D721Med (cell line): Measurements from ENCODE around the gene WFIKKN1.
"Not testable (repeated sequence)": the region's sequence is repeated elsewhere in the genome, so short reads cannot be mapped to it uniquely, and the experiment has no call there.

Experiments
- DNase-seq: peaks from one replicate; pipeline ENCODE4 v3.0.0; 2011; ENCODE audit warnings: low spot score; ENCODE audit not compliant: insufficient read length
- FAIRE-seq: peaks from 2 replicates; lab custom pipeline; 2011; peaks lifted over from hg19 to GRCh38; lab: Jason Lieb, UNC
- TF ChIP-seq, protein P1 (sequence below): IDR thresholded peaks from 2 replicates; pipeline ENCODE4 v1.5.1; 2012; ENCODE audit warnings: mild to moderate bottlenecking, control low read depth; ENCODE audit not compliant: insufficient read depth; ENCODE audit errors: missing control alignments

The WFIKKN1 gene

DNA sequence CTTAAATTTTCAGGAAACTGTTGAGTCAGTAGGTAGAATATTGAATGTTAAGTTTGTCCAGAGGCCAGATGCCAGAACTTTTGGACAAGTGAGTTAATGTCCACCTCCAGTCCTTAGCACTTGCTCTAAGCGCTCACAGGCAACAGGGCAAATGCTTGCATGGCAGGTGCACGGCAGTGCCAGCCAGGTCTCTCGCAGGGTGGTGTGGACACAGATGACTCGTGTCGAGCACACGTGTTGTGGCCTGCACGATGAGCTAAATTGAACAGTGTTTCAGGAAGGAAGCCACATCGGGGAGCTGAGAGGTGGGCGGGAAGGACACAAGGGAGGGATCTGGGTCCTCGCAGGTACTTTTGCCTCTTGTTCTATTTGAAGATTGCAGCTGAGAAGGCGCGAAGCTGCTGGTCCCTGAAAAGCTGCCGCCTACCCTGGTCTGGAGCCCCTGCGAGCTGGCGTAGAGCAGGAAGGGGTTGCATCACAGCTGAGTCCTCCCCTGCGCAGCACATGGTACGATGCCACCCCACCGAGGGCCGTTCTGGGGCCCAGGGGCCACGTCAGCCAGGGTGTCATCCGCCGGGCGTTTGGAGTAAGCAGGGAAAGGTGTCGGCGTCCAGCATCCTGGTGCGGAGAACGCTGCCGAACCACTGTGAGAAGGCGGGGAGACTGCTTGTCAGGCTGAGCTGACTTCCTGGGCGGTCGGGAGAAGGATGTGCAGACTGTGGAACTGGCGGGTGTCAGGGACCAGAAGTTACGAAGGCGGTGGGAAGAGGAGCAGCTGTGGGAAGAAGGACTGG lies 34.6 kb upstream of the WFIKKN1 start:
- FAIRE-seq (no peak), DNase-seq (no peak)
- TF ChIP-seq, protein P1, sequence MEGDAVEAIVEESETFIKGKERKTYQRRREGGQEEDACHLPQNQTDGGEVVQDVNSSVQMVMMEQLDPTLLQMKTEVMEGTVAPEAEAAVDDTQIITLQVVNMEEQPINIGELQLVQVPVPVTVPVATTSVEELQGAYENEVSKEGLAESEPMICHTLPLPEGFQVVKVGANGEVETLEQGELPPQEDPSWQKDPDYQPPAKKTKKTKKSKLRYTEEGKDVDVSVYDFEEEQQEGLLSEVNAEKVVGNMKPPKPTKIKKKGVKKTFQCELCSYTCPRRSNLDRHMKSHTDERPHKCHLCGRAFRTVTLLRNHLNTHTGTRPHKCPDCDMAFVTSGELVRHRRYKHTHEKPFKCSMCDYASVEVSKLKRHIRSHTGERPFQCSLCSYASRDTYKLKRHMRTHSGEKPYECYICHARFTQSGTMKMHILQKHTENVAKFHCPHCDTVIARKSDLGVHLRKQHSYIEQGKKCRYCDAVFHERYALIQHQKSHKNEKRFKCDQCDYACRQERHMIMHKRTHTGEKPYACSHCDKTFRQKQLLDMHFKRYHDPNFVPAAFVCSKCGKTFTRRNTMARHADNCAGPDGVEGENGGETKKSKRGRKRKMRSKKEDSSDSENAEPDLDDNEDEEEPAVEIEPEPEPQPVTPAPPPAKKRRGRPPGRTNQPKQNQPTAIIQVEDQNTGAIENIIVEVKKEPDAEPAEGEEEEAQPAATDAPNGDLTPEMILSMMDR = no peak

- FAIRE-seq = no peak
- no peak for DNase-seq
- TF ChIP-seq, protein P1 = no peak
These were observed 34.1 kb upstream of the WFIKKN1 start for GRCh38 chr16:596736-597060.

GRCh38 chr16:597655-598054 lies 33.1 kb upstream of the WFIKKN1 start:
- DNase-seq, FAIRE-seq: not testable (repeated sequence)

GRCh38 chr16:598823-599739 lies 31.7 kb upstream of the WFIKKN1 start:
- DNase-seq (no peak), FAIRE-seq (no peak)
- TF ChIP-seq, protein P1 = no peak

DNA sequence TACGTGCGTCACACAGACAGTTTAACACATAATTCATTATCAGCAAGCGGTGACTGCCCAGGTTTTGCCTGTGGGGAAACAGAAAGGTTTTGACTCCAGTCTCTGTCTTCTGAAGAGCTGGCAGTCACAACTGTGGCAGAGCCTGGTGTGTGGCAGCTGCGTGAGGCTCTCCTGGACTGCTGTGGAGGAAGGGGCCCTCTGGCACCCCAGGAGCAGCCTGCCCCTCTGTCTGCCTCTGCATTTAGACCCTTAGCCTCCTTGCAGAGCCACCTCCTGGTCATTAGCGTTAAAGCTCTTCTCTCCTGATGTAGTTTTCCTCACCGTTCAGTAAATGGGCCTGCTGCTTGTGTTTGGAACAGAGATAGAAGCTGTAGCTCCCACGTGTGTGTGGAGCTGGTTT lies 30.0 kb upstream of the WFIKKN1 start:
- TF ChIP-seq, protein P1 = peak; percentile 54
- no peak for FAIRE-seq
- no peak for DNase-seq

DNA sequence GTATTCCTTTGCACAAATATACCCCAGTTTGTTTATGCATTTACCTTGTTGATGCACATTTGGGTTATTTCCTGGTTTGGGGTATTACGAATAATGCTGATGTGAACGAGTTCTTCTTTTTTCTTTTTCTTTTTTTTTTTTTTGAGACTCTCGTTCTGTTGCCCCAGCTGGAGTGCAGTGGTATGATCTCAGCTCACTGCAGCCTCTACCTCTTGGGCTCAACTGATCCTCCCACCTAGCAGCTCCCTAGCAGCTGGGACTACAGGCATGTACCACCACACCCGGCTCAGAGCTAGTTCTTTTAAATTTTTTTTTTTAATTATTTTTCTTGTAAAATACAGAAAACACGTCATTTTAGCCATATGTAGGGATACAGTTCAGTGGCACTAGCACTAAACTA lies 26.9 kb upstream of the WFIKKN1 start:
- TF ChIP-seq, protein P1 = no peak
- FAIRE-seq (no peak), DNase-seq (no peak)

- DNase-seq (peak; percentile 94), FAIRE-seq (peak; percentile 60)
- TF ChIP-seq, protein P1 = no peak
These were observed 24.0 kb upstream of the WFIKKN1 start for GRCh38 chr16:606656-607307.
